ENCODE data around the gene FMN1.
A peak's percentile ranks its signal among the peaks of the same experiment; 100 is the strongest.

The FMN1 gene

GRCh38 chr15:33154351-33155166, 40.0 kb downstream of the FMN1 start:
- Histone ChIP-seq H3K4me3 (peak overlapping the region in 4 of 10 experiments; percentile 42 to 67 (median 55); a peak in 9 of 20 replicates), H3K27ac (peak overlapping the region in 8 of 11 experiments; percentile 19 to 87 (median 72); a peak in 16 of 22 replicates), H3K4me1 (peaks cover 7 to 88% (median 54%) of the 10 kb centered on the region in 10 experiments; a peak in 17 of 20 replicates), H4K20me1 (peaks cover 0 to 27% (median 0%) of the 10 kb centered on the region in 11 experiments; a peak in 3 of 22 replicates), H3K9me3 (replicated peaks in 1 of 11) (peaks cover 0 to 11% (median 0%) of the 10 kb centered on the region in 11 experiments; a peak in 2 of 22 replicates), H3K9ac (peak overlapping the region in 6 of 11 experiments; percentile 32 to 85 (median 59); a peak in 12 of 22 replicates), H3K4me2 (peak overlapping the region in 8 of 11 experiments; percentile 14 to 99 (median 84); a peak in 17 of 22 replicates), H3K36me3 (no peaks in the 10 kb centered on the region), H3K27me3 (no peaks in the 10 kb centered on the region)
- TF ChIP-seq Cebpa-rat (IDR thresholded peaks at IDR 0.05): peak in 4 of 11 experiments; percentile 43 to 79 (median 60); a peak in 5 of 22 replicates

- TF ChIP-seq Cebpa-rat (IDR thresholded peaks at IDR 0.05): no peak
- Histone ChIP-seq H3K4me3 (peak overlapping the region in 5 of 10 experiments; percentile 25 to 67 (median 54); a peak in 8 of 20 replicates), H3K4me1 (peaks cover 9 to 88% (median 56%) of the 10 kb centered on the region in 10 experiments; a peak in 18 of 20 replicates), H3K27me3 (no peaks in the 10 kb centered on the region), H3K36me3 (peaks cover 0 to 5% (median 0%) of the 10 kb centered on the region in 11 experiments; a peak in 1 of 22 replicates), H3K4me2 (peak overlapping the region in 8 of 11 experiments; percentile 14 to 99 (median 84); a peak in 14 of 22 replicates), H3K9ac (peak overlapping the region in 6 of 11 experiments; percentile 32 to 85 (median 68); a peak in 10 of 22 replicates), H3K9me3 (replicated peaks in 1 of 11) (peaks cover 0 to 12% (median 0%) of the 10 kb centered on the region in 11 experiments; a peak in 2 of 22 replicates), H3K27ac (peak overlapping the region in 9 of 11 experiments; percentile 35 to 87 (median 70); a peak in 15 of 22 replicates), H4K20me1 (peaks cover 0 to 37% (median 0%) of the 10 kb centered on the region in 11 experiments; a peak in 3 of 22 replicates)
These were observed 41.0 kb downstream of the FMN1 start for GRCh38 chr15:33153548-33153947.

GRCh38 chr15:33152502-33153109, 41.9 kb downstream of the FMN1 start:
- peaks cover 14 to 89% (median 62%) of the 10 kb centered on the region in 10 experiments; a peak in 18 of 20 replicates for H3K4me1 ChIP-seq
- peaks cover 0 to 5% (median 0%) of the 10 kb centered on the region in 11 experiments; a peak in 1 of 22 replicates for H3K36me3 ChIP-seq
- H3K4me3 ChIP-seq: peak overlapping the region in 5 of 10 experiments; percentile 25 to 67 (median 54); a peak in 9 of 20 replicates
- peak in 5 of 11 experiments; percentile 10 to 38 (median 36); a peak in 3 of 22 replicates for TF ChIP-seq Cebpa-rat (IDR thresholded peaks at IDR 0.05)
- peaks cover 0 to 47% (median 0%) of the 10 kb centered on the region in 11 experiments; a peak in 3 of 22 replicates for H4K20me1 ChIP-seq
- peak overlapping the region in 10 of 11 experiments; percentile 7 to 99 (median 66); a peak in 18 of 22 replicates for H3K4me2 ChIP-seq
- H3K27me3 ChIP-seq: no peaks in the 10 kb centered on the region
- H3K27ac ChIP-seq: peak overlapping the region in 9 of 11 experiments; percentile 35 to 87 (median 70); a peak in 15 of 22 replicates
- H3K9me3 ChIP-seq (replicated peaks in 1 of 11): peaks cover 0 to 16% (median 0%) of the 10 kb centered on the region in 11 experiments; a peak in 2 of 22 replicates
- peak overlapping the region in 6 of 11 experiments; percentile 3 to 85 (median 68); a peak in 10 of 22 replicates for H3K9ac ChIP-seq

- peak overlapping the region in 3 of 10 experiments; percentile 54 to 67 (median 56); a peak in 6 of 20 replicates for H3K4me3 ChIP-seq
These were observed 43.5 kb downstream of the FMN1 start for GRCh38 chr15:33150971-33151370.

GRCh38 chr15:33150431-33150941, 44.0 kb downstream of the FMN1 start:
- H3K9ac ChIP-seq: peak overlapping the region in 1 of 11 experiments; percentile 85; a peak in 1 of 22 replicates
- no peak for TF ChIP-seq Cebpa-rat (IDR thresholded peaks at IDR 0.05)
- peak overlapping the region in 7 of 11 experiments; percentile 38 to 99 (median 89); a peak in 14 of 22 replicates for H3K4me2 ChIP-seq
- peak overlapping the region in 4 of 11 experiments; percentile 30 to 87 (median 58); a peak in 7 of 22 replicates for H3K27ac ChIP-seq
- H4K20me1 ChIP-seq: peaks cover 0 to 68% (median 0%) of the 10 kb centered on the region in 11 experiments; a peak in 3 of 22 replicates
- H3K9me3 ChIP-seq (replicated peaks in 1 of 11): peaks cover 0 to 16% (median 0%) of the 10 kb centered on the region in 11 experiments; a peak in 2 of 22 replicates
- no peaks in the 10 kb centered on the region for H3K27me3 ChIP-seq
- peaks cover 19 to 88% (median 68%) of the 10 kb centered on the region in 10 experiments; a peak in 19 of 20 replicates for H3K4me1 ChIP-seq
- H3K36me3 ChIP-seq: peaks cover 0 to 9% (median 0%) of the 10 kb centered on the region in 11 experiments; a peak in 2 of 22 replicates
- peak overlapping the region in 3 of 10 experiments; percentile 54 to 67 (median 56); a peak in 7 of 20 replicates for H3K4me3 ChIP-seq

More at GRCh38 chr15:33150971-33151370, 43.5 kb downstream of the FMN1 start:
- Histone ChIP-seq H4K20me1 (peaks cover 0 to 63% (median 0%) of the 10 kb centered on the region in 11 experiments; a peak in 3 of 22 replicates), H3K36me3 (peaks cover 0 to 5% (median 0%) of the 10 kb centered on the region in 11 experiments; a peak in 1 of 22 replicates), H3K27me3 (no peaks in the 10 kb centered on the region), H3K4me2 (peak overlapping the region in 7 of 11 experiments; percentile 38 to 99 (median 89); a peak in 14 of 22 replicates), H3K9ac (peak overlapping the region in 2 of 11 experiments; percentile 78 to 85; a peak in 3 of 22 replicates), H3K4me1 (peaks cover 17 to 88% (median 65%) of the 10 kb centered on the region in 10 experiments; a peak in 19 of 20 replicates), H3K27ac (peak overlapping the region in 5 of 11 experiments; percentile 30 to 87 (median 70); a peak in 8 of 22 replicates), H3K9me3 (replicated peaks in 1 of 11) (peaks cover 0 to 16% (median 0%) of the 10 kb centered on the region in 11 experiments; a peak in 2 of 22 replicates)
- TF ChIP-seq Cebpa-rat (IDR thresholded peaks at IDR 0.05): no peak

- Histone ChIP-seq H4K20me1 (peaks cover 0 to 73% (median 0%) of the 10 kb centered on the region in 11 experiments; a peak in 3 of 22 replicates), H3K4me2 (peak overlapping the region in 6 of 11 experiments; percentile 53 to 99 (median 92); a peak in 11 of 22 replicates), H3K9ac (no peak overlapping the region), H3K4me1 (peaks cover 19 to 88% (median 64%) of the 10 kb centered on the region in 10 experiments; a peak in 19 of 20 replicates), H3K36me3 (peaks cover 0 to 15% (median 0%) of the 10 kb centered on the region in 11 experiments; a peak in 2 of 22 replicates), H3K27ac (no peak overlapping the region), H3K27me3 (no peaks in the 10 kb centered on the region), H3K9me3 (replicated peaks in 1 of 11) (peaks cover 0 to 20% (median 0%) of the 10 kb centered on the region in 11 experiments; a peak in 2 of 22 replicates), H3K4me3 (peak overlapping the region in 3 of 10 experiments; percentile 54 to 67 (median 56); a peak in 6 of 20 replicates)
- no peak for TF ChIP-seq Cebpa-rat (IDR thresholded peaks at IDR 0.05)
These were observed 44.6 kb downstream of the FMN1 start for GRCh38 chr15:33149919-33150318.

GRCh38 chr15:33148129-33148751, 46.3 kb downstream of the FMN1 start:
- Histone ChIP-seq H3K4me2 (peak overlapping the region; percentile 26 to 99 (median 47); a peak in 19 of 22 replicates), H3K27ac (no peak overlapping the region), H3K9me3 (replicated peaks in 1 of 11) (peaks cover 0 to 23% (median 0%) of the 10 kb centered on the region in 11 experiments; a peak in 2 of 22 replicates), H3K4me1 (peaks cover 19 to 75% (median 47%) of the 10 kb centered on the region in 10 experiments; a peak in 19 of 20 replicates), H3K9ac (no peak overlapping the region), H3K36me3 (peaks cover 0 to 29% (median 0%) of the 10 kb centered on the region in 11 experiments; a peak in 3 of 22 replicates), H3K27me3 (no peaks in the 10 kb centered on the region), H4K20me1 (peaks cover 0 to 90% (median 0%) of the 10 kb centered on the region in 11 experiments; a peak in 3 of 22 replicates), H3K4me3 (peak overlapping the region in 3 of 10 experiments; percentile 13 to 33 (median 17); a peak in 2 of 20 replicates)
- no peak for TF ChIP-seq Cebpa-rat (IDR thresholded peaks at IDR 0.05)

Measured in BLaER1 treated with 17β-estradiol and CSF1 and Interleukin-3, amounts not matched to agents 10 nM and 100 nM (cell line).